Esophagus squamous epithelium (tissue), 5 donors: ENCODE data around the gene ZYX. TPM values are rescaled to one million over a fixed set of nuclear protein-coding genes. Genes with fewer than 3 reads are reported as not detected.
A peak's percentile ranks its signal among the peaks of the same experiment; 100 is the strongest.

Experiments
- DNase-seq: peaks from one replicate; lab custom pipeline; 2025; lab: John Stamatoyannopoulos, UW
- H3K27ac ChIP-seq, 4 donors: fragments of 200-600 bp; sonication (generic); one replicate each; pipeline ENCODE4 v1.5.1; 2016 to 2019; ENCODE audit warnings: mild to moderate bottlenecking in 1 of 4
- H3K27me3 ChIP-seq, 4 donors: fragments of 200-600 bp; sonication (generic); 1 replicate in 3 of 4; 2 replicates in 1 of 4; pipeline versions ENCODE4 v1.5.1 to v1.6.0; 2017 to 2021; ENCODE audit warnings: antibody characterized with exemption in 1 of 4
- H3K36me3 ChIP-seq, 3 donors: fragments of 200-600 bp; sonication (generic); one replicate each; pipeline ENCODE4 v1.5.1; 2016 to 2019
- H3K4me1 ChIP-seq, 3 donors: fragments of 200-600 bp; sonication (generic); one replicate each; pipeline ENCODE4 v1.5.1; 2017 to 2019
- H3K4me3 ChIP-seq, 4 donors: fragments of 200-600 bp; sonication (generic); 1 replicate in 3 of 4; 2 replicates in 1 of 4; pipeline ENCODE4 v1.5.1; 2016 to 2019; ENCODE audit warnings: mild to moderate bottlenecking in 2 of 4, moderate library complexity in 1 of 4
- H3K9me3 ChIP-seq, 3 donors: fragments of 200-600 bp; sonication (generic); one replicate each; pipeline ENCODE4 v1.5.1; 2016 to 2019
- POLR2A ChIP-seq, 4 donors: fragments of 450-650 bp; IDR thresholded peaks; one replicate each; pipeline ENCODE4 v1.6.1; 2017; ENCODE audit warnings: antibody characterized with exemption in 4 of 4, mild to moderate bottlenecking in 4 of 4, moderate library complexity in 3 of 4
- WGBS, 2 donors: methylation state at CpG; one replicate each; pipeline ENCODE4 v1.1.5; 2018; 5-methylcytosine and 5-hydroxymethylcytosine counted together
- intact Hi-C: fragments of 100-400 bp; cut with DNase I; formaldehyde crosslinking; loops from one replicate; pipeline ENCODE4 v1.15.0; 2022
- small RNA-seq, 4 donors: library from RNA; depleted of rRNA; stranded (forward); fragments of <200 nt; gene quantifications; one replicate each; pipeline ENCODE3, GENCODE V24; 2016
- total RNA-seq, 4 donors: library from RNA; depleted of rRNA; stranded (reverse); fragments of >200 nt; gene quantifications; one replicate each; pipeline ENCODE4 v1.1.0, GENCODE V29; 2016
- TF ChIP-seq, protein P1 (sequence below), 6 experiments: fragments of 450-650 bp in 4 of 6; fragments of 200-600 bp in 2 of 6; sonication (generic) in 2 of 6; IDR thresholded peaks; one replicate each; pipeline ENCODE4 v1.5.1; 2016 to 2019; ENCODE audit warnings: antibody characterized with exemption in 6 of 6, mild to moderate bottlenecking in 4 of 6, moderate library complexity in 4 of 6
- donor health status: DM: yes; HTN: yes; CAD: no.

ZYX gene
- total RNA-seq, 4 donors from 2014 or later: 40.2 to 78.8 (median 68.6) TPM

GRCh38 chr7:143435266-143435665, 54.1 kb downstream of the ZYX start:
- no peak overlapping the region for H3K4me3 ChIP-seq
- peaks cover 4 to 25% (median 8%) of the 10 kb centered on the region in 3 donors for H3K4me1 ChIP-seq
- no peak for TF ChIP-seq POLR2A (IDR thresholded peaks at IDR 0.05)
- TF ChIP-seq, protein P1, sequence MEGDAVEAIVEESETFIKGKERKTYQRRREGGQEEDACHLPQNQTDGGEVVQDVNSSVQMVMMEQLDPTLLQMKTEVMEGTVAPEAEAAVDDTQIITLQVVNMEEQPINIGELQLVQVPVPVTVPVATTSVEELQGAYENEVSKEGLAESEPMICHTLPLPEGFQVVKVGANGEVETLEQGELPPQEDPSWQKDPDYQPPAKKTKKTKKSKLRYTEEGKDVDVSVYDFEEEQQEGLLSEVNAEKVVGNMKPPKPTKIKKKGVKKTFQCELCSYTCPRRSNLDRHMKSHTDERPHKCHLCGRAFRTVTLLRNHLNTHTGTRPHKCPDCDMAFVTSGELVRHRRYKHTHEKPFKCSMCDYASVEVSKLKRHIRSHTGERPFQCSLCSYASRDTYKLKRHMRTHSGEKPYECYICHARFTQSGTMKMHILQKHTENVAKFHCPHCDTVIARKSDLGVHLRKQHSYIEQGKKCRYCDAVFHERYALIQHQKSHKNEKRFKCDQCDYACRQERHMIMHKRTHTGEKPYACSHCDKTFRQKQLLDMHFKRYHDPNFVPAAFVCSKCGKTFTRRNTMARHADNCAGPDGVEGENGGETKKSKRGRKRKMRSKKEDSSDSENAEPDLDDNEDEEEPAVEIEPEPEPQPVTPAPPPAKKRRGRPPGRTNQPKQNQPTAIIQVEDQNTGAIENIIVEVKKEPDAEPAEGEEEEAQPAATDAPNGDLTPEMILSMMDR (IDR thresholded peaks at IDR 0.05): no peak
- H3K9me3 ChIP-seq: no peaks in the 10 kb centered on the region
- 43 to 60% methylated on average over 2 of the region's 2 CpGs for WGBS, 2 donors
- no peaks in the 10 kb centered on the region for H3K27me3 ChIP-seq
- DNase-seq: no peak
- intact Hi-C loops: no loop called here
- H3K36me3 ChIP-seq: no peaks in the 10 kb centered on the region
- H3K27ac ChIP-seq: peak overlapping the region in 3 of 4 donors; percentile 56 to 79 (median 76)

DNA sequence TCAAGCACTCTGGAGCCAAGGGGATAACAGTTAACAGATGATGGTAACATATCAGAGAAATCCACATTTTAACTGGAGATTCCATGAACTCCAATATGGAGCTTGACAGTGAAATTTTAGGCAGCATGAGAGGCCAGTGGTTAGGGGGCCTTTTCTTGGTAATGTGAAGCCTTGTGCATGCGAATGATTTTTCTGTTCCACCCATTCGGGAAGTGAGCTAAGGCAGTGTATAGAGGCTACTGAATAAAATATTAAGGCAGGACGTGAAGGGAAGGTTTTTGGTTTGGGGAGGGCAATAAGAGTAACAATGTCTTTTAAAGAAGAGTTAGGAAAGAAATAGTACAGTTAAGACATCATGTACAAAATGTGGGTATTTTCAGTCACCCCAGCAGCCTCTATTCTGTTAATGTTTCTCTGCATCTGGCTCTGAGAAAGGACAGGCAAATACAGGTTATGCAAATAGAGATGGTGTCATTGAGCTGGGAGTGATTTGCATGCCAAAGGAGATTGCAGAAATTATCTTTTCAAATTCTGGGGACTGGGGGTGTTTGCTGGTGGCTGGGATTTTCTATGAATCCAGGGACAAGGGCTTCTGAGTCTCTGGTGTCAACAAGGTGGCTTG, 55.3 kb downstream of the ZYX start:
- whole genome bisulfite sequencing, 2 donors: 93 to 98% methylated on average over 3 of the region's 3 CpGs
- no peaks in the 10 kb centered on the region for H3K9me3 ChIP-seq
- H3K36me3 ChIP-seq: no peaks in the 10 kb centered on the region
- H3K4me3 ChIP-seq: no peak overlapping the region
- no peaks in the 10 kb centered on the region for H3K27me3 ChIP-seq
- no peak for DNase-seq
- intact Hi-C loops: no loop called here
- H3K27ac ChIP-seq: no peak overlapping the region
- TF ChIP-seq, protein P1 (IDR thresholded peaks at IDR 0.05): no peak
- TF ChIP-seq POLR2A (IDR thresholded peaks at IDR 0.05): no peak
- peaks cover 0 to 20% (median 8%) of the 10 kb centered on the region in 3 donors for H3K4me1 ChIP-seq

GRCh38 chr7:143437578-143437977, 56.4 kb downstream of the ZYX start:
- DNase-seq: no peak
- Histone ChIP-seq H3K36me3 (no peaks in the 10 kb centered on the region), H3K27me3 (no peaks in the 10 kb centered on the region), H3K27ac (no peak overlapping the region), H3K4me1 (peaks cover 0 to 20% (median 8%) of the 10 kb centered on the region in 3 donors), H3K9me3 (no peaks in the 10 kb centered on the region), H3K4me3 (no peak overlapping the region)
- no peak for TF ChIP-seq POLR2A (IDR thresholded peaks at IDR 0.05)
- TF ChIP-seq, protein P1 (IDR thresholded peaks at IDR 0.05): no peak
- WGBS, 2 donors: 38 to 48% methylated on average over 4 of the region's 4 CpGs
- intact Hi-C loops: no loop called here

DNA sequence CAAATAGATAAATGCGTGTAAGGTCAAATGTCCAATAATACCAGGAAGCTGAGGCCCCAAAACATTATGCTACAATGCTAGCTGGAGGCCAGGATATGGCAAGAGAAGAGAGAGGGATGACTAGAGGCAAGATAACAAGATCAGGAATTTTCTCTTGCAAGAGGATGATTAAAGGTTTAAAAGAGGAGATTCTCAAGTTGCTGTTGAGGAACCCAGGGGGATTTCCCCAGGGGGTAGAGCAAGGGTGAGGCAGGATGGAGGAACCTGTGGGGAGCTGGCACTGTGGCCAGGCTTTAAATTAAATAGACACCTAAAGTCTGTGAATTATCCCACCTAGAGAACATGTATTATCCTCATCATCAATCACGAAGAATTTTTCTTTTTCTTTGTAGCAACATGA, 58.7 kb downstream of the ZYX start:
- no peak for DNase-seq
- Histone ChIP-seq H3K27ac (no peak overlapping the region), H3K27me3 (no peaks in the 10 kb centered on the region), H3K4me3 (no peak overlapping the region), H3K4me1 (peaks cover 0 to 10% (median 8%) of the 10 kb centered on the region in 3 donors), H3K36me3 (no peaks in the 10 kb centered on the region), H3K9me3 (no peaks in the 10 kb centered on the region)
- WGBS, 2 donors: 89 to 94% methylated on average over 2 of the region's 2 CpGs
- TF ChIP-seq POLR2A (IDR thresholded peaks at IDR 0.05): no peak
- TF ChIP-seq, protein P1 (IDR thresholded peaks at IDR 0.05): no peak
- intact Hi-C loops: no loop called here

Small RNAs within 50 kb of the gene (small RNA-seq; reads per million reads assigned to genes)
- 0 to 1.9 (median 0.62) reads per million in 4 donors for gene MIR6892

Other genes starting within 250 kb of the ZYX start
- gene PIP, start 249.3 kb upstream of the ZYX start, total RNA-seq: not detected
- gene TAS2R39, start 197.9 kb upstream of the ZYX start, total RNA-seq: not detected
- not detected for gene TAS2R40, start 159.3 kb upstream of the ZYX start, total RNA-seq
- 100 to 1,000 TPM in 3 of 4 donors, 10 to 100 TPM in 1; 96.2 to 166 (median 149) TPM for gene GSTK1, start 117.9 kb upstream of the ZYX start, total RNA-seq
- 1 to 10 TPM in 1 of 4 donors, under 1 TPM in 1, not detected in 2; 0.15 to 3.6 TPM for gene TMEM139, start 96.4 kb upstream of the ZYX start, total RNA-seq
- 10 to 100 TPM in 3 of 4 donors, 1 to 10 TPM in 1; 8.8 to 24.6 (median 12.2) TPM for gene CASP2, start 93.0 kb upstream of the ZYX start, total RNA-seq
- gene CLCN1, start 65.2 kb upstream of the ZYX start, total RNA-seq: under 1 TPM in 3 of 4 donors, not detected in 1; under 0.01 to 0.91 (median 0.13) TPM
- gene FAM131B, start 18.6 kb upstream of the ZYX start, total RNA-seq: under 1 TPM; 0.09 to 0.76 (median 0.46) TPM
- 100 to 1,000 TPM in 1 of 4 donors, 10 to 100 TPM in 3; 64.5 to 132 (median 77.4) TPM for gene EPHA1, start 27.5 kb downstream of the ZYX start, total RNA-seq
- gene TAS2R60, start 62.1 kb downstream of the ZYX start, total RNA-seq: not detected
- gene TAS2R41, start 96.5 kb downstream of the ZYX start, total RNA-seq: under 1 TPM in 1 of 4 donors, not detected in 3; 0.70 TPM
- gene CTAGE15, start 190.5 kb downstream of the ZYX start, total RNA-seq: 1 to 10 TPM in 2 of 4 donors, not detected in 2; 1.4 to 2.3 TPM
- 10 to 100 TPM; 11.3 to 15.3 (median 13.4) TPM for gene TCAF2, start 239.6 kb downstream of the ZYX start, total RNA-seq